Measurements from ENCODE around the gene GPR42.

- TF ChIP-seq EZH2 (IDR thresholded peaks at IDR 0.05; ENCODE audit: borderline replicate concordance, low read depth, low read length, poor library complexity, severe bottlenecking): no peak
- no peak for TF ChIP-seq CTCF (conservative IDR thresholded peaks at IDR 0.05; ENCODE audit: low read depth, low read length)
These were observed 27.7 kb downstream of the GPR42 start for GRCh38 chr19:35398570-35398969.
